Mammary epithelial cell (primary cell): Measurements from ENCODE around the gene WBP2.
"Not testable (repeated sequence)": the region's sequence is repeated elsewhere in the genome, so short reads cannot be mapped to it uniquely, and the experiment has no call there.

ENCODE experiments used
- CTCF ChIP-seq, 2 donors: IDR thresholded peaks in 1 of 2; conservative IDR thresholded peaks in 1 of 2; 2 replicates each; pipeline ENCODE4 v1.5.1; 2011 to 2012; ENCODE audit warnings: inconsistent platforms in 2 of 2, low read length in 2 of 2, mild to moderate bottlenecking in 2 of 2, control low read depth in 1 of 2, low read depth in 1 of 2; ENCODE audit not compliant: insufficient read depth in 1 of 2; ENCODE audit errors: extremely low read depth in 1 of 2
- EZH2 ChIP-seq: IDR thresholded peaks from 2 replicates; pipeline ENCODE4 v1.6.1; 2012; ENCODE audit warnings: low read length, inconsistent platforms, borderline replicate concordance

GRCh38 chr17:75864887-75865286, 9.8 kb upstream of the WBP2 start:
- TF ChIP-seq CTCF (conservative IDR thresholded peaks at IDR 0.05 in 1 of 2, IDR thresholded peaks at IDR 0.05 in 1 of 2; ENCODE audit: extremely low read depth in 1 of 2, insufficient read depth in 1 of 2, low read depth in 1 of 2, low read length in 2 of 2); EZH2: not testable (repeated sequence)
